HCT116 (cell line): ENCODE data around the gene TSPAN31.

ENCODE experiments used
- CTCF ChIP-seq, 3 experiments: fragments of 200-600 bp in 1 of 3; sonication (generic) in 1 of 3; IDR thresholded peaks in 2 of 3; conservative IDR thresholded peaks in 1 of 3; 2 replicates each; pipeline ENCODE4 v1.5.1; 2012 to 2017; ENCODE audit warnings: low read depth in 2 of 3, low read length in 2 of 3, antibody characterized with exemption in 1 of 3, borderline replicate concordance in 1 of 3, control low read depth in 1 of 3, mild to moderate bottlenecking in 1 of 3, mixed read lengths in 1 of 3, mixed run types in 1 of 3, moderate library complexity in 1 of 3; ENCODE audit not compliant: insufficient read depth in 1 of 3
- EZH2 ChIP-seq: fragments of 200-600 bp; sonication (generic); IDR thresholded peaks from 2 replicates; pipeline ENCODE4 v1.6.1; 2017; ENCODE audit warnings: antibody characterized with exemption, mixed run types
- FOSL1 ChIP-seq: IDR thresholded peaks from 2 replicates; pipeline ENCODE4 v1.6.1; 2012; ENCODE audit warnings: low read depth
- MAX ChIP-seq: IDR thresholded peaks from 2 replicates; pipeline ENCODE4 v1.6.1; 2012
- POLR2AphosphoS5 ChIP-seq: IDR thresholded peaks from 2 replicates; pipeline ENCODE4 v1.6.1; 2011; ENCODE audit warnings: mild to moderate bottlenecking, low read depth, low read length, moderate library complexity
- RAD21 ChIP-seq: IDR thresholded peaks from 2 replicates; pipeline ENCODE4 v1.6.1; 2012; ENCODE audit warnings: low read depth, mild to moderate bottlenecking
- REST ChIP-seq: IDR thresholded peaks from 2 replicates; pipeline ENCODE4 v1.6.1; 2012; ENCODE audit warnings: low read depth
- TF ChIP-seq, protein P1 (sequence below): IDR thresholded peaks from 2 replicates; pipeline ENCODE4 v1.6.1; 2011; ENCODE audit warnings: mild to moderate bottlenecking, low read length, moderate library complexity; ENCODE audit not compliant: insufficient replicate concordance; ENCODE audit errors: extremely low read depth

DNA sequence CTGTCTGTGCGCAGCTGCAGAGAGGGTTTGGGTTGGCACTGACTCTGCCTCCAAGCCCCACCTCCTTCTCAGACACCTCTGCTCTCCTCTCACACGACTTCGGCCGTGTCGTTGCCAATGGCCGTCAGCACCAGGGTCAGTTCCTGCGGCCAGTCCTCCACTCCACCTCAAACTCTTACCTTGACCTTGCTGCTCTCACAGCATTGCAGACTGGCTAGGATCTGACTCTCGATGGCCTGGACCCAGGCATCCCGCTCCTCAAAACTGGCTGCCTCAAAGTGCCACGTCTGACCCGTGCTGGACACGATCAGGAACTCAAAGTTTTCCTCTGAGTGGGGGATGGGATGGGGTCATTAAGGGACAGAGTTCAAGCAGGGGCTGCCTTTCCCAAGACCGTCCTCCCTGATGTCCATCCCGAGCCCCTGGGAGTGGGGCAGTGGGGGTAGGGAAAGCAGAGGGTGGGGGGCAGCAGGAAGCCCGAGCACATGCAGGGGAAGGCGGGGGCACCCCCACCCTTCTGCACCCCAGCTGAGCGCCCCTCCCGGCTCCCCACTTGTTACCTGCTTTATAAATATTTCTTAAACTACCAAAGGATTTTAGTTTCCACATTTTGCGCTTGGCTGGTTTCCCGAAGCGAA, 17.0 kb upstream of the TSPAN31 start:
- TF ChIP-seq CTCF (IDR thresholded peaks at IDR 0.05 in 2 of 3, conservative IDR thresholded peaks at IDR 0.05 in 1 of 3; ENCODE audit: borderline replicate concordance in 1 of 3, insufficient read depth in 1 of 3, low read depth in 2 of 3, low read length in 2 of 3), result no peak
- no peak for TF ChIP-seq FOSL1
- no peak for TF ChIP-seq MAX
- TF ChIP-seq RAD21, result no peak
- peak; percentile 35; the same call in 1 of the 2 replicates for TF ChIP-seq REST
- TF ChIP-seq, protein P1, sequence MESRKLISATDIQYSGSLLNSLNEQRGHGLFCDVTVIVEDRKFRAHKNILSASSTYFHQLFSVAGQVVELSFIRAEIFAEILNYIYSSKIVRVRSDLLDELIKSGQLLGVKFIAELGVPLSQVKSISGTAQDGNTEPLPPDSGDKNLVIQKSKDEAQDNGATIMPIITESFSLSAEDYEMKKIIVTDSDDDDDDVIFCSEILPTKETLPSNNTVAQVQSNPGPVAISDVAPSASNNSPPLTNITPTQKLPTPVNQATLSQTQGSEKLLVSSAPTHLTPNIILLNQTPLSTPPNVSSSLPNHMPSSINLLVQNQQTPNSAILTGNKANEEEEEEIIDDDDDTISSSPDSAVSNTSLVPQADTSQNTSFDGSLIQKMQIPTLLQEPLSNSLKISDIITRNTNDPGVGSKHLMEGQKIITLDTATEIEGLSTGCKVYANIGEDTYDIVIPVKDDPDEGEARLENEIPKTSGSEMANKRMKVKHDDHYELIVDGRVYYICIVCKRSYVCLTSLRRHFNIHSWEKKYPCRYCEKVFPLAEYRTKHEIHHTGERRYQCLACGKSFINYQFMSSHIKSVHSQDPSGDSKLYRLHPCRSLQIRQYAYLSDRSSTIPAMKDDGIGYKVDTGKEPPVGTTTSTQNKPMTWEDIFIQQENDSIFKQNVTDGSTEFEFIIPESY, result no peak
- no peak for TF ChIP-seq EZH2
- no peak for TF ChIP-seq POLR2AphosphoS5
